Adrenal gland (tissue), 12 donors: ENCODE measurements around the gene COL23A1. TPM values are rescaled to one million over a fixed set of nuclear protein-coding genes. Genes with fewer than 3 reads are reported as not detected.
A peak's percentile ranks its signal among the peaks of the same experiment; 100 is the strongest.
"Not testable (repeated sequence)": the region's sequence is repeated elsewhere in the genome, so short reads cannot be mapped to it uniquely, and the experiment has no call there.

Experiments
- DNase-seq, 7 donors: peaks; one replicate each; pipeline ENCODE4 v3.0.0-alpha.2; 2019 to 2020
- H3K27ac ChIP-seq, 5 donors: fragments of 200-600 bp; sonication (generic) in 4 of 5; 1 replicate in 3 of 5; 2 replicates in 2 of 5; pipeline versions ENCODE4 v1.5.1 to v1.8.0; 2016 to 2020; ENCODE audit warnings: mild to moderate bottlenecking in 1 of 5
- H3K27me3 ChIP-seq: fragments of 200-600 bp; 2 replicates; pipeline ENCODE4 v1.8.0; 2021
- H3K36me3 ChIP-seq, 2 donors: fragments of 200-600 bp; replicated peaks in 1 of 2; 1 replicate in 1 of 2; 2 replicates in 1 of 2; pipeline versions ENCODE4 v1.5.1 to v1.8.0; 2018 to 2022
- H3K4me1 ChIP-seq, 2 donors: fragments of 200-600 bp; replicated peaks in 1 of 2; 1 replicate in 1 of 2; 2 replicates in 1 of 2; pipeline versions ENCODE4 v1.5.1 to v1.8.0; 2018 to 2021
- H3K4me3 ChIP-seq, 4 donors: fragments of 200-600 bp; sonication (generic) in 3 of 4; one replicate each; pipeline ENCODE4 v1.5.1; 2016 to 2018
- H3K9me3 ChIP-seq, 3 donors: fragments of 200-600 bp; sonication (generic) in 1 of 3; replicated peaks in 1 of 3; 1 replicate in 2 of 3; 2 replicates in 1 of 3; pipeline versions ENCODE4 v1.5.1 to v1.8.0; 2016 to 2021
- CTCF ChIP-seq, 6 experiments: fragments of 450-650 bp in 4 of 6; fragments of 200-600 bp in 2 of 6; sonication (generic) in 1 of 6; IDR thresholded peaks; 1 replicate in 5 of 6; 2 replicates in 1 of 6; pipeline versions ENCODE4 v1.5.1 to v1.8.0; 2016 to 2021; ENCODE audit warnings: antibody characterized with exemption in 6 of 6, mild to moderate bottlenecking in 2 of 6, moderate library complexity in 1 of 6
- POLR2A ChIP-seq, 2 donors: fragments of 450-650 bp; IDR thresholded peaks; one replicate each; pipeline ENCODE4 v1.6.1; 2017; ENCODE audit warnings: antibody characterized with exemption in 2 of 2, mild to moderate bottlenecking in 2 of 2, moderate library complexity in 1 of 2
- WGBS, 4 donors: extraction: QIAGEN DNeasy Blood & Tissue Kit in 2 of 4; methylation state at CpG; one replicate each; pipeline versions ENCODE4 v1.1.5 to v1.1.7; 2013 to 2017; 5-methylcytosine and 5-hydroxymethylcytosine counted together
- intact Hi-C, 2 donors: fragments of 100-400 bp; cut with DNase I; formaldehyde crosslinking; loops; one replicate each; pipeline versions ENCODE4 v1.14.1 to v1.15.0; 2022 to 2023
- polyA plus RNA-seq, 3 donors: library from polyadenylated mRNA; stranded (reverse); fragments of 200-250 nt in 2 of 3; fragments of 350-450 nt in 1 of 3; fragmentation: Illumina TruSeq in 1 of 3; extraction: RNeasy Lipid Tissue Mini Kit (QIAGEN cat#74804) in 1 of 3; gene quantifications; one replicate each; pipeline ENCODE4 v1.2.3, GENCODE V29; 2013 to 2014
- total RNA-seq, 9 donors: library from RNA; depleted of rRNA in 4 of 9; stranded (reverse); fragments of >200 nt in 4 of 9; fragments of 120-200 nt in 1 of 9; fragmentation: NEBNext Ultra II Directional in 1 of 9; extraction: Animal tissue kit (Norgen Biotek cat#: 25700) in 1 of 9; gene quantifications; one replicate each; pipeline versions ENCODE4 v1.1.0 to v1.2.4, GENCODE V29; 2013 to 2023
- donor health status: healthy with polysubstance abuse.
- donor health status: Bipolar disorder and iron deficiency.
- donor health status: DM: yes; HTN: yes; CAD: no.
- donor health status: DM: no; HTN: no; CAD: no.
- donor health status: DM: no; HTN: no; CAD: no.
- donor health status: DM: yes; HTN: yes; CAD: no.

COL23A1 gene
- total and polyA plus RNA-seq, 12 donors, result 0.09 to 4.4 (median 0.88) TPM

GRCh38 chr5:178587763-178588611 is 2.2 kb downstream of the COL23A1 start:
- peaks cover 0 to 12% of the 10 kb centered on the region in 2 donors for H3K4me1 ChIP-seq
- peaks cover 7% of the 10 kb centered on the region for H3K27me3 ChIP-seq
- WGBS, 4 donors, result 71 to 83% (median 78%) methylated on average over 10 to 13 of the region's 13 CpGs
- no peak overlapping the region for H3K4me3 ChIP-seq
- TF ChIP-seq POLR2A (IDR thresholded peaks at IDR 0.05) (no peak), CTCF (IDR thresholded peaks at IDR 0.05) (no peak)
- no peak for DNase-seq
- no peaks in the 10 kb centered on the region for H3K36me3 ChIP-seq
- H3K9me3 ChIP-seq, result no peaks in the 10 kb centered on the region
- intact Hi-C loops, result no loop called here
- H3K27ac ChIP-seq, result no peak overlapping the region

GRCh38 chr5:178586396-178586795 is 3.8 kb downstream of the COL23A1 start:
- Histone ChIP-seq H3K9me3 (no peaks in the 10 kb centered on the region), H3K36me3 (no peaks in the 10 kb centered on the region), H3K27me3 (peaks cover 7% of the 10 kb centered on the region), H3K4me3 (no peak overlapping the region), H3K27ac (no peak overlapping the region), H3K4me1 (peaks cover 0 to 12% of the 10 kb centered on the region in 2 donors)
- no peak for TF ChIP-seq CTCF (IDR thresholded peaks at IDR 0.05)
- no peak for TF ChIP-seq POLR2A (IDR thresholded peaks at IDR 0.05)
- no peak for DNase-seq
- whole genome bisulfite sequencing, 4 donors, result 57 to 76% (median 68%) methylated on average over 2 of the region's 2 CpGs
- intact Hi-C loops, result no loop called here

- H3K36me3 ChIP-seq, H3K4me3 ChIP-seq, intact Hi-C loops, H3K9me3 ChIP-seq, H3K4me1 ChIP-seq, H3K27me3 ChIP-seq, H3K27ac ChIP-seq: not testable (repeated sequence)
- peak in 3 of 7 donors; percentile 39 to 48 (median 41) for DNase-seq
- WGBS, 4 donors, result 79 to 94% (median 86%) methylated on average over 7 to 11 of the region's 11 CpGs
Observed at GRCh38 chr5:178585421-178585820, 4.8 kb downstream of the COL23A1 start.

- TF ChIP-seq POLR2A (IDR thresholded peaks at IDR 0.05) (no peak), CTCF (IDR thresholded peaks at IDR 0.05) (no peak)
- intact Hi-C loops, result no loop called here
Observed at GRCh38 chr5:178583279-178583678, 6.9 kb downstream of the COL23A1 start.

GRCh38 chr5:178582291-178582690 is 7.9 kb downstream of the COL23A1 start:
- peaks cover 5% of the 10 kb centered on the region for H3K27me3 ChIP-seq
- H3K27ac ChIP-seq, result no peak overlapping the region
- DNase-seq, result no peak
- 78 to 88% (median 84%) methylated on average over 9 to 13 of the region's 13 CpGs for WGBS, 4 donors
- TF ChIP-seq CTCF (IDR thresholded peaks at IDR 0.05) (no peak), POLR2A (IDR thresholded peaks at IDR 0.05) (no peak)
- no peaks in the 10 kb centered on the region for H3K9me3 ChIP-seq
- H3K4me1 ChIP-seq, result no peaks in the 10 kb centered on the region
- intact Hi-C loops, result no loop called here
- no peaks in the 10 kb centered on the region for H3K36me3 ChIP-seq
- H3K4me3 ChIP-seq, result no peak overlapping the region

More at GRCh38 chr5:178583279-178583678, 6.9 kb downstream of the COL23A1 start:
- no peaks in the 10 kb centered on the region for H3K4me1 ChIP-seq
- no peaks in the 10 kb centered on the region for H3K27me3 ChIP-seq
- no peak overlapping the region for H3K4me3 ChIP-seq
- H3K36me3 ChIP-seq, result no peaks in the 10 kb centered on the region
- no peak for DNase-seq
- 84 to 91% (median 87%) methylated on average over 8 of the region's 8 CpGs for WGBS, 4 donors
- H3K9me3 ChIP-seq, result no peaks in the 10 kb centered on the region
- H3K27ac ChIP-seq, result no peak overlapping the region
